ENCODE measurements around the gene ZNF217. TPM values are rescaled to one million over a fixed set of nuclear protein-coding genes. Genes with fewer than 3 reads are reported as not detected.
A peak's percentile ranks its signal among the peaks of the same experiment; 100 is the strongest.
"Not testable (repeated sequence)": the region's sequence is repeated elsewhere in the genome, so short reads cannot be mapped to it uniquely, and the experiment has no call there.

The ZNF217 gene
- total RNA-seq, 1 experiment from 2014 or later, result 42.8 TPM

GRCh38 chr20:53557130-53557529 lies 36.5 kb downstream of the ZNF217 start:
- H3K27me3 ChIP-seq, result peaks cover 5% of the 10 kb centered on the region; the same call in 1 of the 2 replicates
- no peak for DNase-seq

DNA sequence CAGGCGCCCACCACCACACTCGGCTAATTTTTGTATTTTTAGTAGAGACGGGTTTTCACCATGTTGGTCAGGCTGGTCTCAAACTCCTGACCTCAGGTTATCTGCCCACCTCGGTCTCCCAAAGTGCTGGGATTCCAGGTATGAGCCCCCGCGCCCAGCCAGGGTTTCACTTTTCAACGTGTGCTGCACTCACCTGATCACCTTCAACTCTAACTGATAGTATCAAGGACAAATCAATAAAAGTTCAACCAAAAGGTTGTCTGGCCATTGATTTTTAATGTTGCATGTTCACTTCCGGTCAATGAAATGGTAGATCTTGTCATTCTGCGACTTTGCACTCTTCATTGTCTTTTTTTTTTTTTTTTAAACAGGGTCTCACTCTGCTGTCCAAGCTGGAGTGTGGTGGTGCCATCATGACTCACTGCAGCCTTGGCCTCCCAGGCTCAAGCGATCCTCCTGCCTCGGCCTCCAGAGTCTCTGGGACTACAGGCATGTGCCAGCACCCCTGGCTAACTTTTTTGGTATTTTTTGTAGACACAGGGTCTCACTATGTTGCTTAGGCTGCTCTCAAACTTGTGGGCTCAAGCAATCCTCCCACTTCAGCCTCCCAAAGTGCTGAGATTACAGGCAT lies 37.3 kb downstream of the ZNF217 start:
- no peak for DNase-seq
- Histone ChIP-seq H3K9me3 (replicated peaks) (no peaks in the 10 kb centered on the region), H3K27ac (no peak overlapping the region), H3K36me3 (no peaks in the 10 kb centered on the region), H3K27me3 (peaks cover 5% of the 10 kb centered on the region; the same call in 1 of the 2 replicates), H3K4me1 (no peaks in the 10 kb centered on the region), H3K4me3 (no peak overlapping the region)

More at GRCh38 chr20:53557130-53557529, 36.5 kb downstream of the ZNF217 start:
- Histone ChIP-seq H3K27ac (no peak overlapping the region), H3K9me3 (replicated peaks) (no peaks in the 10 kb centered on the region), H3K4me1 (no peaks in the 10 kb centered on the region), H3K4me3 (no peak overlapping the region), H3K36me3 (no peaks in the 10 kb centered on the region)

GRCh38 chr20:53555816-53556215 lies 37.8 kb downstream of the ZNF217 start:
- Histone ChIP-seq H3K4me1 (no peaks in the 10 kb centered on the region), H3K36me3 (no peaks in the 10 kb centered on the region), H3K27me3 (peaks cover 5% of the 10 kb centered on the region; the same call in 1 of the 2 replicates), H3K27ac (no peak overlapping the region), H3K4me3 (no peak overlapping the region), H3K9me3 (replicated peaks) (no peaks in the 10 kb centered on the region)
- no peak for DNase-seq

GRCh38 chr20:53555081-53555480 lies 38.6 kb downstream of the ZNF217 start:
- Histone ChIP-seq H3K27ac (no peak overlapping the region), H3K9me3 (replicated peaks) (no peaks in the 10 kb centered on the region), H3K27me3 (peaks cover 5% of the 10 kb centered on the region; the same call in 1 of the 2 replicates), H3K36me3 (no peaks in the 10 kb centered on the region), H3K4me1 (no peaks in the 10 kb centered on the region), H3K4me3 (no peak overlapping the region)
- DNase-seq, result no peak

- H3K27me3 ChIP-seq; H3K4me3 ChIP-seq; H3K4me1 ChIP-seq; DNase-seq; H3K27ac ChIP-seq; H3K36me3 ChIP-seq; H3K9me3 ChIP-seq (replicated peaks): not testable (repeated sequence)
Measured at GRCh38 chr20:53552572-53552893, 41.1 kb downstream of the ZNF217 start.

- H3K27ac ChIP-seq; H3K4me1 ChIP-seq; H3K4me3 ChIP-seq; DNase-seq; H3K9me3 ChIP-seq (replicated peaks); H3K27me3 ChIP-seq; H3K36me3 ChIP-seq: not testable (repeated sequence)
Measured at GRCh38 chr20:53551719-53552571, 41.7 kb downstream of the ZNF217 start.

GRCh38 chr20:53550280-53551187 lies 43.1 kb downstream of the ZNF217 start:
- no peaks in the 10 kb centered on the region for H3K36me3 ChIP-seq
- no peaks in the 10 kb centered on the region for H3K27me3 ChIP-seq
- H3K4me3 ChIP-seq, result no peak overlapping the region
- no peak overlapping the region for H3K27ac ChIP-seq
- peak in 1 of 2 experiments; percentile 61 for DNase-seq
- no peaks in the 10 kb centered on the region for H3K4me1 ChIP-seq
- H3K9me3 ChIP-seq (replicated peaks), result no peaks in the 10 kb centered on the region

- Histone ChIP-seq H3K27ac (no peak overlapping the region), H3K9me3 (replicated peaks) (no peaks in the 10 kb centered on the region), H3K4me1 (no peaks in the 10 kb centered on the region), H3K36me3 (no peaks in the 10 kb centered on the region), H3K4me3 (no peak overlapping the region), H3K27me3 (no peaks in the 10 kb centered on the region)
- peak; percentile 40 to 81 for DNase-seq
Measured at GRCh38 chr20:53547664-53548239, 45.9 kb downstream of the ZNF217 start.

- Histone ChIP-seq H3K36me3 (no peaks in the 10 kb centered on the region), H3K4me3 (no peak overlapping the region), H3K27ac (no peak overlapping the region), H3K9me3 (replicated peaks) (no peaks in the 10 kb centered on the region), H3K27me3 (peaks cover 5% of the 10 kb centered on the region; the same call in 1 of the 2 replicates), H3K4me1 (no peaks in the 10 kb centered on the region)
- no peak for DNase-seq
Measured at GRCh38 chr20:53539516-53539915, 54.1 kb downstream of the ZNF217 start.

DNA sequence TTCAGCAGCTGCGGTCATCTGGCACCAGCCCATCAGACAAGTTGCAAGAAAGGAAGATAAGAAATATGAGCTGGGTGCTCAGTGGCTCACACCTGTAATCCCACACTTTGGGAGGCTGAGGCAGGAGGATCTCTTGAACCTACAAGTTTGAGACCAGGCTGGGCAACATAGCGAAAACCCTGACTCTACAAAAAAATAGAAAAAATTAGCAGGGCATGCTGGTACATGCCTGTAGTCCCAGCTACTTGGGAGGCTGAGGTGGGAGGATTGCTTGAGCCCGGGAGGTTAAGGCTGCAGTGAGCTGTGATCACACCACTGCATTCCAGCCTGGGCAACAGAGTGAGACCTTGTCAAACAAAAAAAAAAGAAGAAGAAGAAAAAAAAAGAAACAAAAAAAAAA lies 57.3 kb downstream of the ZNF217 start:
- not testable (repeated sequence) for H3K9me3 ChIP-seq (replicated peaks); H3K4me3 ChIP-seq

DNA sequence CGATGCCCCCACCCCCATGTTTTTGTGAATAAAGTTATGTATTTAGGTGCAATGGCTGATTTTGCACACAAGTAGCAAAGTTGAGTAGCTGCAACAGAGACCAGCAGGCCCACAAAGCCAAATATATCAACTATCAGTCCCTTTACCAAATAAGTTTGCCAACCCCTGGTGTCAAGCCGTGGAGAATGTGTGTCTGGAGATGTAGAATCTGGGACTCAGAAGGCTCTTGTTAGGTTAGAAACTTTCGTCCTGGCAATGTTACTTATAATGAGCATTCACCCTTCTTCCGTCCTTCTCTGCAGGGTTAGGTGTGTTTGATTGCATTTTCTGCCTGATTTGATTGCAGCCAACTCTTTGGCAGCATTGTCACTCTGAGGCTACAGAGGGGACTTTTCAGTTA lies 57.8 kb downstream of the ZNF217 start:
- no peaks in the 10 kb centered on the region for H3K9me3 ChIP-seq (replicated peaks)
- H3K4me1 ChIP-seq, result no peaks in the 10 kb centered on the region
- H3K27me3 ChIP-seq, result peaks cover 5% of the 10 kb centered on the region; the same call in 1 of the 2 replicates

More for the DNA sequence above, 57.3 kb downstream of the ZNF217 start:
- H3K4me1 ChIP-seq, H3K27me3 ChIP-seq, DNase-seq, H3K36me3 ChIP-seq, H3K27ac ChIP-seq: not testable (repeated sequence)

GRCh38 chr20:53534037-53534436 lies 59.6 kb downstream of the ZNF217 start:
- no peak overlapping the region for H3K4me3 ChIP-seq
- no peak overlapping the region for H3K27ac ChIP-seq
- H3K9me3 ChIP-seq (replicated peaks), result no peaks in the 10 kb centered on the region
- no peak for DNase-seq
- no peaks in the 10 kb centered on the region for H3K4me1 ChIP-seq
- H3K27me3 ChIP-seq, result no peaks in the 10 kb centered on the region
- no peaks in the 10 kb centered on the region for H3K36me3 ChIP-seq

More for the DNA sequence above, 57.8 kb downstream of the ZNF217 start:
- H3K4me3 ChIP-seq, result no peak overlapping the region
- DNase-seq, result no peak
- no peak overlapping the region for H3K27ac ChIP-seq
- no peaks in the 10 kb centered on the region for H3K36me3 ChIP-seq

DNA sequence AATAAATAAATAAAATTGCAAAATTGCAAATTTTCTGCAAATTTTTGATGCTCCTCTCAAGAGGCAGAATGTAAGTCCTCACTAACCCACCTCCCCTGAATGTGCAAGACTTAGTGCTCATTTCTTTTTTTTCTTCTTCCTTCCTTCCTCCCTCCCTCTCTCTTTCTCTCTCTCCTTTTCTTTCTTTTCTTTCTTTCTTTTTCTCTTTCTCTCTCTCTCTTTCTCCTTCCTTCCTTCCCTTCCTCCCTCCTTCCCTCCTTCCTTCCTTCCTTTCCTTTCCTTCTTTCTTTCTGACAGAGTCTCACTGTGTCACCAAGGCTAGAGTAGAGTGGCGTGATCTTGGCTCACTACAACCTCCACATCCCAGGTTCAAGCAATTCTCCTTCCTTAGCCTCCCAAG lies 60.1 kb downstream of the ZNF217 start:
- Histone ChIP-seq H3K9me3 (replicated peaks) (no peaks in the 10 kb centered on the region), H3K27me3 (no peaks in the 10 kb centered on the region), H3K4me3 (no peak overlapping the region)

DNA sequence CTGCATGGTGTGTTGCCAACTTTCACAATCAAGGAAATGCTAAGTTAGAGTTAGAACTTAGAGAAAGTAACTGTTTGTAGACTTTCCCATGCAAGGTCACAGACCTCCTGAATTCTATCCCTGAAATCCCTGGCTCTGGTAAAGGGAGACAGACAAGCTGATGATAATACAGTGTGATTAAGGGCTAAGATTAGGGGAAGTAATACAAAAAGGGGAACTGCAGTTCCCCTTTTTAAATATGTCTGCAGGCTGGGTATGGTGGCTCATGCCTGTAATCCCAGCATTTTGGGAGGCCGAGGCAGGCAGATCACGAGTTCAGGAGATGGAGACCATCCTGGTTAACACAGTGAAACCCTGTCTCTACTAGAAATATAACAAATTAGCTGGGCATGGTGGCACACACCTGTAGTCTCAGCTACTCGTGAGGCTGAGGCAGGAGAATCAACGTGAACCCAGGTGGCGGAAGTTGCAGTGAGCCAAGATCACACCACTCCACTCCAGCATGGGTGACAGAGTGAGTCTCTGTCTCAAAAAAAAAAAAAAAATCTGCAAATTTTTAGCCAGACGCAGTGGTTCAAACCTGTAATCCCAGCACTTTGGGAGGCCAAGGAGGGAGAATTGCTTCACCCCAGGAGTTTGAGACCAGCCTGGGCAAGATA lies 60.9 kb downstream of the ZNF217 start:
- H3K27ac ChIP-seq; H3K27me3 ChIP-seq; H3K4me3 ChIP-seq; H3K4me1 ChIP-seq; DNase-seq; H3K9me3 ChIP-seq (replicated peaks); H3K36me3 ChIP-seq: not testable (repeated sequence)

More for the DNA sequence above, 60.1 kb downstream of the ZNF217 start:
- Histone ChIP-seq H3K4me1 (no peaks in the 10 kb centered on the region), H3K36me3 (no peaks in the 10 kb centered on the region), H3K27ac (no peak overlapping the region)
- DNase-seq, result no peak
